Caco-2 (cell line): Measurements from ENCODE around the gene TFAP2B. TPM values are rescaled to one million over a fixed set of nuclear protein-coding genes. Genes with fewer than 3 reads are reported as not detected.
A peak's percentile ranks its signal among the peaks of the same experiment; 100 is the strongest.

ENCODE experiments used
- BruUV-seq: library from RNA; stranded (reverse); fragments of 400-500 nt; replicated peaks from 2 replicates; lab custom pipeline; 2021; lab: Mats Ljungman, UMichigan
- CTCF ChIA-PET: fragments of 300-600 bp; sonication (Branson Sonifier 250); formaldehyde crosslinking; loops from one replicate; lab custom pipeline; 2022; ENCODE audit warnings: antibody characterized with exemption; lab: Charles Lee
- POLR2A ChIA-PET: fragments of 300-600 bp; sonication (Branson Sonifier 250); formaldehyde crosslinking; loops from one replicate; lab custom pipeline; 2022; ENCODE audit warnings: antibody characterized with exemption; lab: Charles Lee
- DNase-seq, 2 experiments: peaks; one replicate each; pipeline versions ENCODE4 v3.0.0 to v3.0.0-alpha.2; 2020 to 2022
- H3K27me3 ChIP-seq: replicated peaks from 2 replicates; pipeline ENCODE4 v1.6.0; 2011; ENCODE audit warnings: low read length; ENCODE audit not compliant: control insufficient read depth, insufficient read depth
- H3K36me3 ChIP-seq: 2 replicates; pipeline ENCODE4 v1.5.1; 2011; ENCODE audit warnings: low read length; ENCODE audit not compliant: control insufficient read depth, insufficient read depth
- H3K4me1 ChIP-seq: fragments of 250-450 bp; sonication (Bioruptor Pico); 2 replicates; pipeline ENCODE4 v1.5.1; 2020; ENCODE audit warnings: mild to moderate bottlenecking
- H3K4me3 ChIP-seq: 2 replicates; pipeline ENCODE4 v1.5.1; 2011; ENCODE audit warnings: low read depth, mild to moderate bottlenecking, control low read depth, low read length
- H3K9me3 ChIP-seq: fragments of 250-450 bp; sonication (Bioruptor Pico); 2 replicates; pipeline ENCODE4 v1.5.1; 2020; ENCODE audit warnings: mild to moderate bottlenecking, moderate library complexity
- H3K27ac Mint-ChIP-seq: one replicate; pipeline ENCODE4 v1.8.0; 2022; ENCODE audit warnings: mixed read lengths; ENCODE audit not compliant: unreplicated experiment
- H3K27me3 Mint-ChIP-seq: one replicate; pipeline ENCODE4 v1.8.0; 2022; ENCODE audit warnings: mixed read lengths; ENCODE audit not compliant: insufficient read depth, unreplicated experiment
- H3K36me3 Mint-ChIP-seq: one replicate; pipeline ENCODE4 v1.8.0; 2022; ENCODE audit warnings: mild to moderate bottlenecking, mixed read lengths; ENCODE audit not compliant: insufficient read depth, unreplicated experiment
- H3K4me1 Mint-ChIP-seq: one replicate; pipeline ENCODE4 v1.8.0; 2022; ENCODE audit warnings: low read depth, mixed read lengths; ENCODE audit not compliant: unreplicated experiment
- H3K4me3 Mint-ChIP-seq: one replicate; pipeline ENCODE4 v1.8.0; 2022; ENCODE audit warnings: mild to moderate bottlenecking, moderate library complexity, mixed read lengths; ENCODE audit not compliant: unreplicated experiment
- H3K9me3 Mint-ChIP-seq: one replicate; pipeline ENCODE4 v1.8.0; 2022; ENCODE audit warnings: mixed read lengths; ENCODE audit not compliant: unreplicated experiment
- CTCF ChIP-seq, 2 experiments: fragments of 200-600 bp in 1 of 2; IDR thresholded peaks; 1 replicate in 1 of 2; 2 replicates in 1 of 2; pipeline versions ENCODE4 v1.5.1 to v1.8.0; 2011 to 2022; ENCODE audit warnings: antibody characterized with exemption in 1 of 2, control low read depth in 1 of 2, inconsistent platforms in 1 of 2, low read depth in 1 of 2, low read length in 1 of 2, mild to moderate bottlenecking in 1 of 2, moderate library complexity in 1 of 2; ENCODE audit not compliant: insufficient read depth in 1 of 2, severe bottlenecking in 1 of 2, unreplicated experiment in 1 of 2
- intact Hi-C: fragments of 100-400 bp; cut with micrococcal nuclease; formaldehyde crosslinking; loops from one replicate; pipeline ENCODE4 v1.10.0; 2022; ENCODE audit not compliant: unreplicated experiment
- total RNA-seq: library from RNA; stranded (reverse); gene quantifications from 2 replicates; pipeline ENCODE4 v1.2.3, GENCODE V29; 2022

TFAP2B gene
- total RNA-seq, 1 experiment from 2014 or later, result not detected

- ChIA-PET CTCF (no interaction called here), POLR2A (no interaction called here)
- BruUV-seq, result no TSS peak
- no peak for TF ChIP-seq CTCF (IDR thresholded peaks at IDR 0.05; ENCODE audit: insufficient read depth in 1 of 2, low read depth in 1 of 2, low read length in 1 of 2, severe bottlenecking in 1 of 2, unreplicated experiment in 1 of 2)
- H3K27me3 ChIP-seq, result no peaks in the 10 kb centered on the region; the same call in 1 of the 2 replicates
- H3K4me3 ChIP-seq, result no peak overlapping the region
- no peaks in the 10 kb centered on the region for H3K4me1 ChIP-seq
- Mint-ChIP-seq H3K27ac (no peak overlapping the region), H3K4me3 (no peak overlapping the region), H3K4me1 (no peaks in the 10 kb centered on the region), H3K36me3 (no peaks in the 10 kb centered on the region), H3K9me3 (no peaks in the 10 kb centered on the region), H3K27me3 (peaks cover 23% of the 10 kb centered on the region)
- H3K36me3 ChIP-seq, result no peaks in the 10 kb centered on the region
- intact Hi-C loops, result no loop called here
- no peak for DNase-seq
- no peaks in the 10 kb centered on the region for H3K9me3 ChIP-seq
Observed at GRCh38 chr6:50842446-50842845, 23.8 kb downstream of the TFAP2B start.

- POLR2A ChIA-PET, result no interaction called here
- no peak overlapping the region for H3K4me3 Mint-ChIP-seq
- H3K27me3 Mint-ChIP-seq, result peaks cover 22% of the 10 kb centered on the region
- no peaks in the 10 kb centered on the region for H3K9me3 Mint-ChIP-seq
- no TSS peak for BruUV-seq
- DNase-seq, result no peak
- H3K4me3 ChIP-seq, result no peak overlapping the region
- no peaks in the 10 kb centered on the region for H3K36me3 ChIP-seq
- no peaks in the 10 kb centered on the region; the same call in 1 of the 2 replicates for H3K27me3 ChIP-seq
- H3K4me1 Mint-ChIP-seq, result no peaks in the 10 kb centered on the region
- H3K36me3 Mint-ChIP-seq, result no peaks in the 10 kb centered on the region
- CTCF ChIA-PET, result no interaction called here
- H3K9me3 ChIP-seq, result no peaks in the 10 kb centered on the region
- intact Hi-C loops, result no loop called here
- H3K27ac Mint-ChIP-seq, result no peak overlapping the region
- TF ChIP-seq CTCF (IDR thresholded peaks at IDR 0.05; ENCODE audit: insufficient read depth in 1 of 2, low read depth in 1 of 2, low read length in 1 of 2, severe bottlenecking in 1 of 2, unreplicated experiment in 1 of 2), result no peak
- no peaks in the 10 kb centered on the region for H3K4me1 ChIP-seq
Observed at GRCh38 chr6:50842861-50843384, 24.3 kb downstream of the TFAP2B start.

- no peaks in the 10 kb centered on the region for H3K4me1 ChIP-seq
- Mint-ChIP-seq H3K4me3 (peak overlapping the region; percentile 33), H3K9me3 (no peaks in the 10 kb centered on the region), H3K27ac (no peak overlapping the region), H3K36me3 (no peaks in the 10 kb centered on the region), H3K4me1 (no peaks in the 10 kb centered on the region), H3K27me3 (peaks cover 22% of the 10 kb centered on the region)
- CTCF ChIA-PET, result no interaction called here
- H3K4me3 ChIP-seq, result no peak overlapping the region
- H3K9me3 ChIP-seq, result no peaks in the 10 kb centered on the region
- no peaks in the 10 kb centered on the region for H3K36me3 ChIP-seq
- TF ChIP-seq CTCF (IDR thresholded peaks at IDR 0.05; ENCODE audit: insufficient read depth in 1 of 2, low read depth in 1 of 2, low read length in 1 of 2, severe bottlenecking in 1 of 2, unreplicated experiment in 1 of 2), result no peak
- intact Hi-C loops, result no loop called here
- no TSS peak for BruUV-seq
- H3K27me3 ChIP-seq, result no peaks in the 10 kb centered on the region; the same call in 1 of the 2 replicates
- no peak for DNase-seq
- POLR2A ChIA-PET, result no interaction called here
Observed at GRCh38 chr6:50843842-50844241, 25.2 kb downstream of the TFAP2B start.
